Gastroesophageal sphincter (tissue), 3 donors: ENCODE results near the gene BOLA2B.
"Not testable (repeated sequence)": the region's sequence is repeated elsewhere in the genome, so short reads cannot be mapped to it uniquely, and the experiment has no call there.

ENCODE experiments used
- POLR2A ChIP-seq, 2 donors: fragments of 450-650 bp; IDR thresholded peaks; one replicate each; pipeline ENCODE4 v1.6.1; 2017; ENCODE audit warnings: antibody characterized with exemption in 2 of 2, mild to moderate bottlenecking in 2 of 2, moderate library complexity in 1 of 2
- POLR2AphosphoS5 ChIP-seq: sonication (generic); formaldehyde crosslinking; IDR thresholded peaks from one replicate; pipeline ENCODE4 v1.6.1; 2017; ENCODE audit warnings: antibody characterized with exemption
- TF ChIP-seq, protein P1 (sequence below), 4 experiments: fragments of 200-600 bp in 2 of 4; fragments of 450-650 bp in 2 of 4; sonication (generic) in 1 of 4; IDR thresholded peaks; one replicate each; pipeline ENCODE4 v1.5.1; 2017 to 2019; ENCODE audit warnings: antibody characterized with exemption in 4 of 4, mild to moderate bottlenecking in 2 of 4, moderate library complexity in 2 of 4

DNA sequence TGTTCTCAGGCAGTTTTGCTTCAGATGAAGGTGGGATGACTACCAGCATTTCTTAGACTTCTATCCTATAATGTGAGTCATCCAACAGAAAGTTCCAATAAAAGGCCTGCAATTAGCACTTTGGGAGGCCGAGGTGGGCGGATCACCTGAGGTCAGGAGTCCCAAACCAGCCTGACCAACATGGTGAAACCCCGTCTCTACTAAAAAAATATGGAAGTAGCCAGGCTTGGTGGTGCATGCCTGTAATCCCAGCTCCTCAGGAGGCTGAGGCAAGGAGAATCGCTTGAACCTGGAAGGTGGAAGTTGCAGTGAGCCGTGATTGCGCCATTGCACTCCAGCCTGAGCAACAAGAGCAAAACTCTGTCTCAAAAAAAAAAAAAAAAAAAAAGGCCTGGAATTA lies 16.6 kb downstream of the BOLA2B start:
- TF ChIP-seq, protein P1, sequence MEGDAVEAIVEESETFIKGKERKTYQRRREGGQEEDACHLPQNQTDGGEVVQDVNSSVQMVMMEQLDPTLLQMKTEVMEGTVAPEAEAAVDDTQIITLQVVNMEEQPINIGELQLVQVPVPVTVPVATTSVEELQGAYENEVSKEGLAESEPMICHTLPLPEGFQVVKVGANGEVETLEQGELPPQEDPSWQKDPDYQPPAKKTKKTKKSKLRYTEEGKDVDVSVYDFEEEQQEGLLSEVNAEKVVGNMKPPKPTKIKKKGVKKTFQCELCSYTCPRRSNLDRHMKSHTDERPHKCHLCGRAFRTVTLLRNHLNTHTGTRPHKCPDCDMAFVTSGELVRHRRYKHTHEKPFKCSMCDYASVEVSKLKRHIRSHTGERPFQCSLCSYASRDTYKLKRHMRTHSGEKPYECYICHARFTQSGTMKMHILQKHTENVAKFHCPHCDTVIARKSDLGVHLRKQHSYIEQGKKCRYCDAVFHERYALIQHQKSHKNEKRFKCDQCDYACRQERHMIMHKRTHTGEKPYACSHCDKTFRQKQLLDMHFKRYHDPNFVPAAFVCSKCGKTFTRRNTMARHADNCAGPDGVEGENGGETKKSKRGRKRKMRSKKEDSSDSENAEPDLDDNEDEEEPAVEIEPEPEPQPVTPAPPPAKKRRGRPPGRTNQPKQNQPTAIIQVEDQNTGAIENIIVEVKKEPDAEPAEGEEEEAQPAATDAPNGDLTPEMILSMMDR (IDR thresholded peaks at IDR 0.05) = not testable (repeated sequence)
- TF ChIP-seq POLR2AphosphoS5; POLR2A (IDR thresholded peaks at IDR 0.05): not testable (repeated sequence)
